CD4-positive, alpha-beta T cell treated with Interferon gamma for 1 hour (primary cell): Measurements from ENCODE around the gene NKAIN2.

Experiments used
- DNase-seq: peaks from one replicate; pipeline ENCODE4 v3.0.0-alpha.2; 2020

Gene NKAIN2

GRCh38 chr6:123810214-123810613, 6.5 kb downstream of the NKAIN2 start:
- DNase-seq: no peak

DNA sequence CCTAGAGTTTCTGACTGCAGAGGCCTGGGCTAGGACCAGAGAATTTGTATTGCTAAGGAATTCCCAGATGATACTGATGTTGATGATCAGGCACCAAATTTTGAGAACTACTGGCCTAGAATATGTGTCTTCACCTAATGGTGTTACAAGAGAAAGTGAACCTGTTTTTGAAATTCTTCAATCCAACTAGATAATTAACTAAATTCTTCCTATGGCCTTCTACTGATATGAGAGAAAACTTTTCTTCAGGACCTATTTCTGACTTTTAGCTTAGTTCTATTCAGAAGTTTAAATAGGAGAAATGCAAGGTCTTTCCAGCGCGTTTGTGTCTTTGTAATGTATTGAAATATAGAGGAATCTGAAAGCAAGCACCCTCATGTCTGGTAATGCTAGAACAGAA, 7.3 kb downstream of the NKAIN2 start:
- no peak for DNase-seq

DNA sequence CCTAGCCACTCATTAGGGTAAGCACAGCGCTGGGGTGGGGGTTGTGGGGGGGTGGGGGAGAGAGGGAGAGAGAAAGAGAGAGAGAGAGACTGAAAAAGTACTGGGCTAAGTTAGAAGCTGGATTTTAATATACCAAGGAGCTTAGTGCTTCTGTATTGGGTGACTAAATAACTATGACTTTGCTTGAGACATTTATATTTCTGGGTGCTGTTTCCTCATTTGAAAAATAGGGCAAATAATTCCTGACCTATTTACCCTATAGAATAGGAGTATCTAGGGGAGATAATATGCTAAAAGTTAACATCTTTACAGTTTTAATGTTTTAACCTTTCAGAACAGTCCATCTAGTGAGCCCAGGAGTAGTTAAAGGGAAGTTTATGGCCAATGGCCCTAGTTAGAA, 7.7 kb downstream of the NKAIN2 start:
- DNase-seq: no peak

GRCh38 chr6:123812621-123813020, 9.0 kb downstream of the NKAIN2 start:
- no peak for DNase-seq

DNA sequence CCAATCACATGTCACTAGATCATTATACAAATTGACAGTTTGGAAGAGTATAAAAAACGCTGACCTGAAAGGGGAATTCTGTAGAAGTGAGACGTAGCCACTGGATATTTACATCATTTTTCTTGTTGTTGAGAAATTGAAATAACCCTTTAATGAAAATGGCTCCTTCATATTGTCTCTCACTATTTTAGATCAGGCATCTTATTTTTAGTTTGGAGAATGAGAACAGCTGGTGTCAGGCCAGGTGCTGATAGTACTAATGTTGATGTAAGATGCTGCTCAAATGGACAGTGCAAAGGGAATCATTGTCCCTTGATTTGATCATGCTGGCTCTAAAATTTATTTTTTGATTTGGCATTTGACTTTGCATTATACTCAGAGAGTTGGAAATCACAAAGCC, 17.4 kb downstream of the NKAIN2 start:
- no peak for DNase-seq

GRCh38 chr6:123829302-123829953, 25.8 kb downstream of the NKAIN2 start:
- no peak for DNase-seq

DNA sequence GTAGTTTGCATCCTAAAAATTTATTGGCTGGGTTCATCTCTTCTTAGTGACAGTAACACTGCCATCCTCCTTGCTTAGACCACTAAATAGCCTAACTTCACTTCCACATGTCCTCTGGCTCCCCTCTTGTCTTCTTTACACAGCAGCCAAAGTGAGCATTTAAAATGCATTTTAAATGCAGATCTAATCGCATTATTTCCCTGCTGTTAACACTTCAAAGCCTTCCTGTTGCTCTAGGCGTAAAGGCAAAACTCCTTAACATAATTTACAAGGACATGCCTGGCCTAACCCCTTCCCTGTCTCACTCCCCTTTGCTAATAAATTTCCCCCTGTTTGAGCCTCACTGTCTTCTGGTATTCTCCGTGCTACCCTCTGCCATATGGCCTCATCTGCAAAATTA, 26.5 kb downstream of the NKAIN2 start:
- DNase-seq: no peak

GRCh38 chr6:123838505-123839234, 35.0 kb downstream of the NKAIN2 start:
- no peak for DNase-seq

DNA sequence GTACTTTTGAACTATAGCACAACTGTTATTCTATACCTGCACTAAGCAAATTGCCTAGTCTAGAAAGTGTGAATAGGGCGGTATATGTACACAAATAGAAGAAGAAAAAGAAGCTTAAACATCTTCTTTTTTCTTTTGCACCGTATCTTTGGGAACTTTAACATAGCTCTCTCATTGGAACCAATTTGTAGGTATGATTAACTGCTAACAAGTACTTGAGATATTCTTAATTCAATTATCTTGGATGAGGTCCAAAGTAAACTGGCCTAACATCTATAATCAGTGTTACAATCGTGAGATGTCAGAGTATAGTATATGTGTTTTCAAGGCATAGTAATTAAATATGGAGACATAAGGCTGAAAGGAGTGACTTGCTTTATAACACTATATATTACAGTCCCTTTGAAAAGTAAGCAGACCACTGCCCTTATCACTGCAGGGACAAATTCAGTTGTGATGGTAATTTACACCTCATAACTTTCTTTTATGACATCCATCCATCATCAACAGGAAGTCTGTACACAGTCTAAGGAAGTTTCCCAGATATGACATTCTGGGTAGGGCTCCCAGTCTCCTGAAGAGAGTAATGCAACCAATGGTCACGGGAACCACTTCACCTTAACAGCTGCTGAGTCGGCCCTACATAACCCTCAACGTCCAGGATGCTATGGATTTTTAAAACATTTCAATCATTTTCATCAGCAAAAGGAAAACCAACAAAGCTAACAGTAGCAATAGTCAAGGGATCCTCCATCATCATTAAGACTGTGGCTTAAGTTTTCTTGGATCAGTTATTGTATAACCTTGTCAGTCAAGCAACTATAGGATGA, 37.6 kb downstream of the NKAIN2 start:
- no peak for DNase-seq

DNA sequence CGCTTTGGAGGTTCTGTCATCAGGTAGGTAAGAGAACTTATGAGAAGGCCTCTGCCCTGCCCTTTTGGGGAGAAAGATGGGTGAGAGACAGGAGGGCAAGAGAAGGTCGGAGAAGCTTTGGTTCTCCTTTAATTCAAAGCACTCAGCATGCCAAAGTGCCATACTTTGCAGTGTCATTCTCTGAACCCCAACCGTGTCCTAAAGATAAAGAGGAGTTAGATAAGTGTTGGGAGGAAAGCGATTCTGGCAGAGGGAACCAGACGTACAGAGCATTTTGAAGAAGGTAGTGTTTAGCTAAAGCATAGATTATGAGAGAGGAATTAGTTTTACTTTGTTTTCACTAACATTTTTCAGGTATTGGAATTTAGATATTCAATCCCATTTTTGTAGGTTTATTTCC, 40.3 kb downstream of the NKAIN2 start:
- no peak for DNase-seq

DNA sequence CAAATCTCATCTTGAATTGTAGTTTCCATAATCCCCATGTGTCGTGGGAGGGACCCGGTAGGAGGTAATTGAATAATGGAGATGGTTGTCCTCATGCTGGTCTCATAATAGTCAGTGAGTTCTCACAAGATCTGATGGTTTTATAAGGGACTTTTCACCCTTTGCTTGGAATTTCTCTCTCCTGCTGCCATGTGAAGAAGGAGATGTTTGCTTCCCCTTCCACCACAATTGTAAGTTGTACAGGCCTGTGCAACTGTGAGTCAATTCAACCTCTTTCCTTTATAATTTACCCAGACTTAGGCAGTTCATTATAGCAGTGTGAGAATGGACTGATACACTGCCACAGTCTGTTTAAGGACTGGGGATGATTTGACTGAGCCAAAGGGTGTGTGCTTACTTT, 44.7 kb downstream of the NKAIN2 start:
- no peak for DNase-seq

- DNase-seq: no peak
Measured at GRCh38 chr6:123849406-123849805, 45.7 kb downstream of the NKAIN2 start.

GRCh38 chr6:123850555-123850954, 46.9 kb downstream of the NKAIN2 start:
- no peak for DNase-seq

DNA sequence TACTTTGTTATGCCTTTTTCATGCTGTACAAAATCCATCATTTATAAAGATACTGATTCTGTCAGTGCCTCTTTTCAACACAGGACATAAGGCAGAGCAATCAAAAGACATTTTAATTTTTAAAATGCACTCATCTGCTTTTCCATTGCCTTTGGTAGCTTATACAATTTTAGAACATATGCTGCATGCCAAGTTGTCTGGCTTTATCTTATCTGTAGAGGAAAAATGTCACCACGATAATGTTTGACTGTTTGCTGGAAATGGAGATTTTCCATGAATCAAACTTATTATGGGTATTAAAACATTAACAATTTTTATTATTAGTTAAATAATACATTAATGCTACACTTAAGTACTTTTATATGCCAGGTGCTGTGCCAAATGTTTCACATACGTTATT, 50.5 kb downstream of the NKAIN2 start:
- DNase-seq: no peak

GRCh38 chr6:123855506-123855905, 51.8 kb downstream of the NKAIN2 start:
- no peak for DNase-seq

DNA sequence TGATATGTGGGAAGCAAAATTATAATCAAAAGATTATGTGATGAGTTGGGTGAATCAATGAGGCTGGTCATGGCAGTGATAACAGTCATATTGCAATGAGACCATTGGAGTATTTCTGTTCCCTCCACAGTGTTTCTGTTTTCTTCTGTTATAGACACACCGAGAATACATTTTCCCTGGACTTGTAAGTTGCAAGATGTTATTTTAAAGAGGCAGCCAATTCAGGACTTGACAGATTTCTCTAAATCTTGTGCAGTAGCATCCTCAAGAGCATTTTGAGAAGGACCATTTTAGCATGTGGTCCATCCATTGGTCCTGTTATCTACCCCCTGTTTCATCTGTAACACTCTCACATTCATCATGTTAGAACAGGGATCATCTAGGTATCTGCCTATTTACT, 55.6 kb downstream of the NKAIN2 start:
- DNase-seq: no peak

GRCh38 chr6:123869334-123869733, 65.7 kb downstream of the NKAIN2 start:
- no peak for DNase-seq

- DNase-seq: no peak
Measured at GRCh38 chr6:123873974-123874373, 70.3 kb downstream of the NKAIN2 start.

GRCh38 chr6:123875784-123876183, 72.1 kb downstream of the NKAIN2 start:
- no peak for DNase-seq

GRCh38 chr6:123879749-123880148, 76.1 kb downstream of the NKAIN2 start:
- no peak for DNase-seq

DNA sequence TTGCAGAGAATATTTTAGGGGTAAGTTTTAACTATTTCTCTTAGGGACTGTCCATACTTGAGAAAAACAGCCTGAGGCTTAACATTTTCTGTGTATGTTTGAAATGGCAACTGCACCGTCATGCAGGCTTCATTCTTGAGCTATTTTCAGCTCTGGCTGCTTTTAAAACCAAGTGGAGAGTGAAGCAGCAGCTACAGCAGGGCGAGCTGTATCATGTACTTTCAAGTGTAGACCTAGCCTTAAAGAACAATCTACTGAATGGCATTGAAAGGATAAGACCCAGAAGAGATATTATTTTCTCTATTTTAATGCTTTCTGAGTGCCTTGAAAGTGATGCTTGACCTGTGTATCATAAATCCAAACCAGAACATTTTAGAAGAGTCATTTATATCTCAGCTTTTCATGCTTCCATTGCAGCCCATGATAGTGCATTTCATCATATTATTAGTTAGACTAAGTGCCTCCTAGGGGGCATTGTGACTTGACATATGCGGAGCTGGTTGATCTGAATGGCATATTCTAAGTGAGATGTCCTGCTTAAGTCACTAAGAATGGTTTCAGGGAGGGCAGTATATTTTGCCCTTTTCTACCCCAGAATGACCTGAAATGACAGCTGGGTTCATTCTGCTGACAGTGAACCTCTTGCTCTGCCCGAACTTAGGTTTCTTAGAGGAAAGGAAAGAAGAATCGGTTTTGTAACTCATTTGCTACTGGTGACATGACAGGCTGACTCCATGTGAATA, 85.3 kb downstream of the NKAIN2 start:
- no peak for DNase-seq

DNA sequence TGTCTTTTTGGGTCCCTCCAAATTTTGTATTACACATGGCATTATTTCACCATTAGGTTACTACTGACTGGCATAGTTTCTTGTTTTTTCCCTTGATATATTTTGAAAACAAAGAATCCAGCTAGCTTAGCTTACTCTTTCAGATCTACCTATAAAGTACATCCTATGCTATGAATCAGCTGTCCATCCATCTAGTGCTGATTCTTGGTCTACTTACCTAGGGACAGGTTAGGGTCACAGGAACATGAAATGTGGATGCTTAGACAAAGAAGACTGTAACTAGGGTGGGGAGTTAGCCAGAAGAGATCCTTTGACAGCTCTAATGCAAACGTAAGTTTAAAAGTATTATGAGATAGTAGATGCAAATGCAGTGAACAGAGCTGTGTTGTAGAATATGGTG, 91.7 kb downstream of the NKAIN2 start:
- no peak for DNase-seq

DNA sequence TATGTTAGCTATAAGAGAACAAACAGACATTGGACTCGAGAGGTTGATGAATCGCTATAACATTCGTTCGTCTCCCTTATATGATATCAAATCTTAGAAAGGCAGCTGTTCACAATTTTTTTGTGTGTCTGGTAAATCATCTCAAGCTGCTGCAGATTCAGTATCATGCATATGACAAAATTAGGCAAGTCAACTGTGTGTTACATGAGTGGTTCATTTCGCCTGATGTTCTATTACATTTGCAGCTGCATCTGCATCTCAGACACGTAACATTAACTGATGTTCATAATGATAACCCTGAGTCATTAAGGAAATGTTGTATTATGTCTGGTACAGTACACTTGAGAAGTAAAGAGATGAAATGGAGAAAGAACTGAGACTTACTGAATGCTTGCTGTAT, 92.1 kb downstream of the NKAIN2 start:
- no peak for DNase-seq
